Hepatocyte (in vitro differentiated cells): ENCODE results near the gene TEX13A. TPM values are rescaled to one million over a fixed set of nuclear protein-coding genes. Genes with fewer than 3 reads are reported as not detected.
"Not testable (repeated sequence)": the region's sequence is repeated elsewhere in the genome, so short reads cannot be mapped to it uniquely, and the experiment has no call there.

Experiments
- DNase-seq: peaks from one replicate; pipeline ENCODE4 v3.0.0-alpha.2; 2016; ENCODE audit warnings: low spot score
- H2AFZ ChIP-seq: fragments of 200-600 bp; sonication (generic); 2 replicates; pipeline ENCODE4 v1.6.0; 2016; ENCODE audit warnings: antibody characterized with exemption, mild to moderate bottlenecking
- H3K27ac ChIP-seq: fragments of 200-600 bp; sonication (generic); 2 replicates; pipeline ENCODE4 v1.5.1; 2016; ENCODE audit warnings: mild to moderate bottlenecking
- H3K27me3 ChIP-seq: fragments of 200-600 bp; sonication (generic); 2 replicates; pipeline ENCODE4 v1.6.1; 2016
- H3K36me3 ChIP-seq: fragments of 200-600 bp; sonication (generic); replicated peaks from 2 replicates; pipeline ENCODE4 v1.5.1; 2016; ENCODE audit warnings: low read depth; ENCODE audit not compliant: insufficient read depth
- H3K4me1 ChIP-seq: fragments of 200-600 bp; sonication (generic); 2 replicates; pipeline ENCODE4 v1.5.1; 2016; ENCODE audit warnings: mild to moderate bottlenecking, moderate library complexity; ENCODE audit not compliant: insufficient read depth
- H3K4me2 ChIP-seq: fragments of 200-600 bp; sonication (generic); 2 replicates; pipeline ENCODE4 v1.6.0; 2016
- H3K4me3 ChIP-seq: fragments of 200-600 bp; sonication (generic); 2 replicates; pipeline ENCODE4 v1.5.1; 2016; ENCODE audit warnings: mild to moderate bottlenecking
- H3K79me2 ChIP-seq: fragments of 200-600 bp; sonication (generic); 2 replicates; pipeline ENCODE4 v1.6.0; 2017; ENCODE audit warnings: mild to moderate bottlenecking
- H3K9me2 ChIP-seq: fragments of 200-600 bp; sonication (generic); replicated peaks from 2 replicates; pipeline ENCODE4 v1.6.0; 2017; ENCODE audit warnings: mild to moderate bottlenecking; ENCODE audit not compliant: insufficient read depth
- H3K9me3 ChIP-seq: fragments of 200-600 bp; sonication (generic); 2 replicates; pipeline ENCODE4 v1.5.1; 2016; ENCODE audit warnings: low read depth, mild to moderate bottlenecking
- H4K20me1 ChIP-seq: fragments of 200-600 bp; sonication (generic); 2 replicates; pipeline ENCODE4 v1.6.0; 2016; ENCODE audit warnings: mild to moderate bottlenecking; ENCODE audit not compliant: insufficient read depth, poor library complexity, severe bottlenecking
- CTCF ChIP-seq: fragments of 200-600 bp; sonication (generic); IDR thresholded peaks from 2 replicates; pipeline ENCODE4 v1.5.1; 2016; ENCODE audit warnings: antibody characterized with exemption, mild to moderate bottlenecking; ENCODE audit not compliant: poor library complexity
- EZH2 ChIP-seq: fragments of 200-600 bp; sonication (generic); IDR thresholded peaks from 2 replicates; pipeline ENCODE4 v1.6.1; 2016; ENCODE audit warnings: antibody characterized with exemption, mild to moderate bottlenecking, borderline replicate concordance
- EZH2phosphoT487 ChIP-seq: fragments of 200-600 bp; sonication (generic); IDR thresholded peaks from one replicate; pipeline ENCODE4 v1.6.1; 2018; ENCODE audit warnings: antibody characterized with exemption, mild to moderate bottlenecking, low read depth, moderate library complexity; ENCODE audit not compliant: unreplicated experiment, severe bottlenecking
- WGBS: methylation state at CpG from one replicate; pipeline ENCODE4 v1.1.6; 2016; ENCODE audit warnings: low lambda C conversion rate; ENCODE audit errors: missing lambda C conversion rate; 5-methylcytosine and 5-hydroxymethylcytosine counted together
- polyA plus RNA-seq: library from polyadenylated mRNA; unstranded; fragments of >200 nt; fragmentation: Nextera tagmentation; extraction: Ambion mirVana; gene quantifications from 2 replicates; pipeline ENCODE4 v1.2.1, GENCODE V29; 2016
- total RNA-seq: library from RNA; depleted of rRNA; stranded (reverse); fragments of >200 nt; gene quantifications from 2 replicates; pipeline ENCODE4 v1.2.3, GENCODE V29; 2014

Gene TEX13A
- total and polyA plus RNA-seq, 2 experiments from 2014 or later = not detected

GRCh38 chrX:105260291-105261043 is 40.0 kb upstream of the TEX13A start:
- Histone ChIP-seq H4K20me1 (no peaks in the 10 kb centered on the region), H3K27me3 (no peaks in the 10 kb centered on the region), H3K4me3 (no peak overlapping the region), H3K9me2 (no peaks in the 10 kb centered on the region), H3K4me1 (no peaks in the 10 kb centered on the region), H3K79me2 (no peaks in the 10 kb centered on the region), H3K27ac (no peak overlapping the region), H2AFZ (no peak overlapping the region), H3K36me3 (no peaks in the 10 kb centered on the region), H3K9me3 (peaks cover 9% of the 10 kb centered on the region), H3K4me2 (no peak overlapping the region)
- WGBS = 72% methylated on average over 8 of the region's 8 CpGs
- DNase-seq = no peak
- no peak for TF ChIP-seq CTCF
- TF ChIP-seq EZH2 = no peak
- TF ChIP-seq EZH2phosphoT487 = no peak

DNA sequence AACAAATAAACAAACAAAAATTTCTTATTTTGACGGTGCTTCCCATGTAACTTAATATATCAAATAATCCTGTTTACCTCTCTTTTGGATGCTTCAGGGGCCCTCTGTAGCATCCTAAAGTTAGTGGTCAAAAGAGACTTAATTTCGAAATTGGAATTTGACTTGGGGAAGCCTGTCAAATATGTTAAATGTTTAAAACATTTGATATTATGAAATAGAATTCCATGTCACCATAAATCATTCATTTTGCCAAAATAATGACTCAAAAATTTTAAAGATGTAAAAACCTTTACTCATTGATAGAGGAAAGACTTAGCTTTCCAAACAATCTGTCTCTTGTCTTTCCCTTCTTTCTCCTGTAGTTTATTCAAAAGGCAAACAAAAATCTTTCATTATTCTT is 20.6 kb upstream of the TEX13A start:
- 77% methylated on average over 2 of the region's 2 CpGs for WGBS
- no peak overlapping the region for H2AFZ ChIP-seq
- TF ChIP-seq EZH2phosphoT487 = no peak
- TF ChIP-seq CTCF = no peak
- no peak for TF ChIP-seq EZH2

DNA sequence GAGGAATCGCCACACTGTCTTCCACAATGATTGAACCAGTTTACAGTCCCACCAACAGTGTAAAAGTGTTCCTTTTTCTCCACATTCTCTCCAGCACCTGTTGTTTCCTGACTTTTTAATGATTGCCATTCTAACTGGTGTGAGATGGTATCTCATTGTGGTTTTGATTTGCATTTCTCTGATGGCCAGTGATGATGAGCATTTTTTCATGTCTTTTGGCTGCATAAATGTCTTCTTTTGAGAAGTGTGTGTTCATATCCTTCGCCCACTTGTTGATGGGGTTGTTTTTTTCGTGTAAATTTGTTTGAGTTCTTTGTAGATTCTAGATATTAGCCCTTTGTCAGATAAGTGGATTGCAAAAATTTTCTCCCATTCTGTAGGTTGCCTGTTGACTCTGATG is 16.9 kb upstream of the TEX13A start:
- WGBS = 79% methylated on average over 3 of the region's 3 CpGs

More for the DNA sequence above, 20.6 kb upstream of the TEX13A start:
- Histone ChIP-seq H3K4me1 (no peaks in the 10 kb centered on the region), H3K79me2 (no peaks in the 10 kb centered on the region), H3K4me3 (no peak overlapping the region), H3K9me2 (no peaks in the 10 kb centered on the region), H3K27ac (no peak overlapping the region), H3K4me2 (no peak overlapping the region), H3K36me3 (no peaks in the 10 kb centered on the region), H3K9me3 (no peaks in the 10 kb centered on the region), H3K27me3 (no peaks in the 10 kb centered on the region), H4K20me1 (no peaks in the 10 kb centered on the region)
- no peak for DNase-seq

GRCh38 chrX:105229146-105229545 is 8.7 kb upstream of the TEX13A start:
- no peak overlapping the region for H3K4me3 ChIP-seq
- 85% methylated on average over 3 of the region's 3 CpGs for WGBS
- no peak for DNase-seq
- H3K4me2 ChIP-seq = no peak overlapping the region
- TF ChIP-seq CTCF = no peak
- no peak for TF ChIP-seq EZH2phosphoT487
- TF ChIP-seq EZH2 = no peak
- no peaks in the 10 kb centered on the region for H3K9me3 ChIP-seq
- no peaks in the 10 kb centered on the region for H3K36me3 ChIP-seq
- no peaks in the 10 kb centered on the region for H3K27me3 ChIP-seq
- H3K4me1 ChIP-seq = no peaks in the 10 kb centered on the region
- no peaks in the 10 kb centered on the region for H4K20me1 ChIP-seq
- H3K79me2 ChIP-seq = no peaks in the 10 kb centered on the region
- no peak overlapping the region for H3K27ac ChIP-seq
- H2AFZ ChIP-seq = no peak overlapping the region
- H3K9me2 ChIP-seq = no peaks in the 10 kb centered on the region

More for the DNA sequence above, 16.9 kb upstream of the TEX13A start:
- DNase-seq, H3K36me3 ChIP-seq, H3K4me2 ChIP-seq, H4K20me1 ChIP-seq, H3K4me1 ChIP-seq, H3K4me3 ChIP-seq, H3K9me3 ChIP-seq, H3K27me3 ChIP-seq, H3K27ac ChIP-seq, H3K79me2 ChIP-seq, H2AFZ ChIP-seq, H3K9me2 ChIP-seq: not testable (repeated sequence)
